HG03175 (cell line): ENCODE results near the gene THAP5.
A peak's percentile ranks its signal among the peaks of the same experiment; 100 is the strongest.

Experiments used
- ATAC-seq: cut with Tn5 transposase; IDR thresholded peaks from one replicate; pipeline ENCODE4 v1.9.1; 2021; ENCODE audit warnings: mild to moderate bottlenecking, moderate library complexity; ENCODE audit not compliant: unreplicated experiment

THAP5 gene, protein sequence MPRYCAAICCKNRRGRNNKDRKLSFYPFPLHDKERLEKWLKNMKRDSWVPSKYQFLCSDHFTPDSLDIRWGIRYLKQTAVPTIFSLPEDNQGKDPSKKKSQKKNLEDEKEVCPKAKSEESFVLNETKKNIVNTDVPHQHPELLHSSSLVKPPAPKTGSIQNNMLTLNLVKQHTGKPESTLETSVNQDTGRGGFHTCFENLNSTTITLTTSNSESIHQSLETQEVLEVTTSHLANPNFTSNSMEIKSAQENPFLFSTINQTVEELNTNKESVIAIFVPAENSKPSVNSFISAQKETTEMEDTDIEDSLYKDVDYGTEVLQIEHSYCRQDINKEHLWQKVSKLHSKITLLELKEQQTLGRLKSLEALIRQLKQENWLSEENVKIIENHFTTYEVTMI

DNA sequence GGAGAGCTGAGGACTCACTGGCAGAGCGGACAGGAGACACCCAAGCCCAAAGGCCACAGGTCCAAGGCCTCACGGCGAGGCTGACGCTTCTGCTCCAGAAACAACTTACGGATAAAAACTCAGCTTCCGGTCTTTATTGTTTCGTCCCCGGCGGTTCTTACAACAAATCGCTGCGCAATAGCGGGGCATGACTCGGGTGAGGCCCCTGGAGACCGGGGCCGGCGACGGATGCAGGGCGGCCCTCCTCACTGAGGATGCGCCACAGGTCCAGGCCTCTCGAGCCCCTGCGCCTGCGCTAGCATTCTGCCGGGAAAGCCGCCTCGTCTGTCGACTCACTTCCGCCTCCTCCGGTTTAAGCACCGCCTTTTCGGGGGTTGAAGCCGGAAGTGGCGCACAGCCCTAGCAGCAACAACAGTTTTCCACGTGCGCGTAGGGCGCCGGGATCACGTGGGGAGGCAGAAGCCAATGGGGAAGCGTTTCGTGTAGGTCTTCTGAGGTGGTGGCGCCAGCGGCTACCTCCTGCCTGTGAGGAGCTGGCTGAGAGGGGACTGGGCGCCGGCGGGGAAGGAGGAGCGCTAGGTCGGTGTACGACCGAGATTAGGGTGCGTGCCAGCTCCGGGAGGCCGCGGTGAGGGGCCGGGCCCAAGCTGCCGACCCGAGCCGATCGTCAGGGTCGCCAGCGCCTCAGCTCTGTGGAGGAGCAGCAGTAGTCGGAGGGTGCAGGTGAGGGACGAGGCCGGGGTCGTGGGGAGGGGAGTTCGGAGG, at the start of gene THAP5, which contains the start of gene DNAJB9:
THAP5 (minus strand) TSS at position 326 of the 765 bp plus-strand sequence; CDS start at position 189, 137 bp downstream.
DNAJB9 (plus strand) TSS at position 494 of the 765 bp plus-strand sequence. CDS start 1,853 bp downstream, outside the sequence.
- ATAC-seq = peak; percentile 92

DNA sequence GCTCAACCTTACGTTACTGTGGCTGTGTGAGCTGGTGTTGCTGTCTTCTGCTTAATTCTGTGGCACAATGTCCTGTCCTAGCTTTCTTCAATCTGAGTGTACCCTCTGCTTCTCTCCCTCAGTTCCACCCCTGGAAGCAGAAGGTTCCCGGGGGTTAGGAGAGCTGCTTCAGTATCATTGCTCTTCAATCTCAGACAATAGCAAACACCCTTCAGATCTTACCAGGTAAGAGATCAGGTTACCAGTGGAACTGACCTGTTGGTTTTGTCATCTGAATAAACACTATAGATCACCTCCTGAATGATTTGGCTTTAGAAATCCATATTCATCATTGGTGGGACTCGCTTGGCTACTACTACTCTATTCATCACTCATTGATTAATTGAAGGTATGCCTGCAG, 48.5 kb upstream of the THAP5 start:
- ATAC-seq = no peak

DNA sequence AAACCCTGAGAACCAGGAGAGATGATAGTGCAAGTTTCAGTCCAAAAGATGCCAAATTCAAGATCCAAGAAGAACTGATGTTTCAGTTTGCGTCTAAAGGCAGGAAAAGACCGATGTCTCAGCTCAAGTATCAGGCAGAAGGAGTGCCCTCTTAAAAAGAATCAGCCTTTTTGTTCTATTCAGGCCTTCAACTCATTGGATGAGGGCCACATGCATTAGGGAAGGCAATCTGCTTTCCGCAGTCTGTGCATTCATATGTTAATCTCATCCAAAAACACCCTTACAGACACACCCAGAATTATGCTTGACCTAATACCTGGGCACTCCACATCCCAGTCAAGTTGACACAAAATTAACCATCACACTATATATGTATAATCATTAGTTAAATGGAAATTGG, 45.4 kb upstream of the THAP5 start:
- no peak for ATAC-seq

DNA sequence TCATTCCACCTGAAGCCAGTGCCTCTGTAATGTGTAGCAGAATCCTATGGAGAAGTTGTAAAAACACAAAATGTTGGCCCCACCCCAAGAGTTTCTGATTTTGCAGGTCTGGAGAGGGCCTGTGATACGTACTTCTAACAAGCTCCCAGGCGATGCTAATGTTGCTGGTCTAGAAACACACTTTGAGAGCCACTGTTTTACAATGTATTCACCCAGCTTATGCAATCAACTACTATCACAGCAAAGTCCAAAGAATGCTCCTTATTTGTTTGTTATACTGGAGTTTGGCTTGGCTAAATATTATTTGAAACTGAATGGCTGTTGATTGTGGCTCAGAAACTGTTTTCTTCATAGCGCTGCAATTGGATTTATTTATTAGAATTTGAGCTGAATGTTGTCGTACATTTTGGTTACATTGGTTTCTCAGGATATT, 44.5 kb upstream of the THAP5 start:
- ATAC-seq = no peak

DNA sequence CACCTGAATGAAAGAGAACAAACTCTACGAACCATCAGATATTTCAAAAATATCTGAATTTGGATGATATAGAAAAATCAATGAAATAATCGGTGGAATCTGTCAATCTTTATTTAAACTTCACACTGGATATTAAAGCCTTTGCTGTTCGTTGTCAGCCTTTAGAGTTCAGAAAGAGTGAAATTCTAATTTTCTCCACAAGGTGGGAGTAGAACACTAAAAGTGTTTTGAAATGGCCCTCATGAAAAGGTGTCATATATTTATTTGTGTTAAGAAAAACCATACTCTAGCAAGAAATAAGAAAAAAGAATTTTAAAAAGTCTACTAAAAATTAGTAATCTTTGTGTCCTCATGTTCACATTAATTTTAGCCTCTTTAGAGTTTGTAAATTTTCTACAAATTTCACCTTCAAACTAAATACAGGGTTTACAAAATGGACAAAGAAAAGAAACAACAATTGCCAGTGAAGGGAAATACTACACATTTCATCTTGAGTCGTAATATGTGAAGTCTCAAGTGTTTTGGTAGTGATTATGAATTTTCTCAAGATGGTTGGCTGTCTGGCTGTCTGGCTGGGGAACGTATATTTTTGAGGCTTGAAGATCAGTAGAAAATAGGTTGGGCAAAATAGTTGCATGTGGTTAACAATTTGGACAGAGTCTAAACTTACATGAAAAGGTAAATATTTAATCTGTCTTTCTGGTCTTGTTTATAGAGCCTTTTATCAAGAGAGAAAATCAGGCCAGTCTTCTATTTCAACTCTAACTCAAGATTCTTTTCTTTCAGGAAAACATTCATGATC, 43.8 kb upstream of the THAP5 start:
- peak; percentile 70 for ATAC-seq

DNA sequence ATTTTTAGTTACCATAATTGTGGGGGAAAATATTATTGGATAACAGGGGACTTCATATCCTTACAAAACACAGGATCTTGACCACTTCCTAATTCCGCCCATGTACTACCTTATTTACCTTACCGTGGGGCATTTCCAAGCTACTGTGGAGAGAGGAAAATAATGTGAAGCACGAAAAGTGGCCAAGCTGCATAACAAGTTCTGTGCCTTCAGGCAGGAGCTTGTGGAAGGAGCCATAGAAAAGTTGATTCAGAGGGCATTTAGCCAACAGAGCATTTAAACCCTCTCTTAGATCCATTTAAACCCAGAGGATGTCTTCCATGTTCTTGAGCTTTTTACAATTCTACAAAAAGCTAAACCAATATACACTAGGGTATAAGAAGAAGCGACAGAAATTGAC, 41.8 kb upstream of the THAP5 start:
- no peak for ATAC-seq

DNA sequence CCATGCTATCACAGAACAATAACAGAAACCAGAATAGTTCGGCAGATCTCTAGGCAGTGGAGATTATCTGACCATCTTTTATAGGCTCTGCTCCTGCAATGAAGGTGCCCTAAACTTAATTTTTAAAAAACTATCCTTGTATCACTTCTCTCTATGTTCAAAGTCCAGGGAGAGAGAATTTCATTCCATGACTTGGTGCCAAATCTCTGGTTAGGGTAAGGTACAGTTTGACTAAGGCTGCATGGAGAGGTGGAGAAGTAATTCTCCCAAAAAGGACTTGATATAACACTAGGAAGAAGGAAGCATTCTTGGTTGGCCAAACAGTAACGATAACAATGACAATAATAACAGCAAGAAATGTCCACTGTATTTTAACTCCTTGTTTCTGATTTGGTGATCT, 40.1 kb upstream of the THAP5 start:
- ATAC-seq = no peak

DNA sequence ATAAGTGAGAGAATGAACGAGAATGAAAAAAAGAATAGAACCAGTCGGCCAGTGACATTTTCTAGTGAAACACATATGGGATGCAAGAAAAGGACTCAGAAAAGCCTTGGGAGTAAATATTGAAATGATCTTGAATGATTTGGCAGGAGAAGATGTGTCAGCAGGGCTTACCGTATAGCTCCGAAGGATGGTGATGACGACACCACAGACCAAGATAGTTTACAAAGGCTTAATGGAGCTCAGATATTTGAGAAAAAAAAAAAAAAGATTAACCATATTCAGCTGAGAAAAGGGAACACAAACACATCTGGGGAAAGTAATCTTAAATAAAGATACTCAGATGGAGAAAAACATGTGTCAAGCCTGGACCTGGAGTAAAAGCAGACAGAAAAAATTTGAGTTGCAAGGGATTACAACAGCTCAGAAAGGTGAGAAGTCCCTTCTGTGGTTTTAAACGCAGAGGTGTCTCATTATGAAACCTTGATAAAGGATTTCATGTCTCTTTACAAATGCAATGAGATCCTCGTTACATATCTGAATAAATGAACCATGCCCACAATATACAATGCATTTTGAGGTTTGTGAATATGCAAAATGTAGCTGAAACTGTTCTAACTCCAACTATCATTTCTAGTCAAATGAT, 36.2 kb upstream of the THAP5 start:
- no peak for ATAC-seq

DNA sequence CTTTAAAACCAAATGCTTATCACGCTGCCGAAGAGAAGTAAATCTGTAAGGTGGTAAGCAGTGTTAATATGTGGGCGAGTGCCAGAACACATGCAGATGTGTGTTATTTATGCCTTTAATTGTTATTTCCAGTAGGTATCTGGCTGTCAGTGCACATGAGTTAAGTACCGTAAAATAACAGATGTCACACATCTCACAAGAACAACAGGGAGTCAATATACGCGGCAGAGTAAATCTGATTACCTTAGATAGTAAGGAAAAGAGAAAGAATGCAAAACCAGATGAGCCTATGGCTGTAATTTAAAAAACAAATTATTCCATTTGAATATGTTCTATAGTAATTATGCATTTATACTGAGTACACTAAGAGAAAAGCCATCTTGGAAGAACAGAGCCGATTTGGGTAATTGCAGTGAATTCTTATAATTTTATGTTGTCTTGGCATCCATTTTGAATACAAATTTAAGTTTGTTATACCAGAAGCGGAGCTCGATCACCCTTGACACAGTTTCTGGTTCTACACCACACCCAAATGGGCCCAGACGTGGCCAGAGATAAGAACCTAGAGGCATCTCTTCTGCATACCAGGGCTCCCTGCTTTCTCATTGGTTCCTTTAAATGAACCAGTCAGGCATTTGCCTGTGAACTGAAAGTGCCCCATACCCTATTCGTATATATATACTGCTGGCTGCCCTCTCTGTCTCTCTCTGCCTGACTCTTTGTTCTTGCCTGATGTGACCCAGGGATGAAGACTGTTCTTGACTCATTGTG, 35.0 kb upstream of the THAP5 start:
- no peak for ATAC-seq

DNA sequence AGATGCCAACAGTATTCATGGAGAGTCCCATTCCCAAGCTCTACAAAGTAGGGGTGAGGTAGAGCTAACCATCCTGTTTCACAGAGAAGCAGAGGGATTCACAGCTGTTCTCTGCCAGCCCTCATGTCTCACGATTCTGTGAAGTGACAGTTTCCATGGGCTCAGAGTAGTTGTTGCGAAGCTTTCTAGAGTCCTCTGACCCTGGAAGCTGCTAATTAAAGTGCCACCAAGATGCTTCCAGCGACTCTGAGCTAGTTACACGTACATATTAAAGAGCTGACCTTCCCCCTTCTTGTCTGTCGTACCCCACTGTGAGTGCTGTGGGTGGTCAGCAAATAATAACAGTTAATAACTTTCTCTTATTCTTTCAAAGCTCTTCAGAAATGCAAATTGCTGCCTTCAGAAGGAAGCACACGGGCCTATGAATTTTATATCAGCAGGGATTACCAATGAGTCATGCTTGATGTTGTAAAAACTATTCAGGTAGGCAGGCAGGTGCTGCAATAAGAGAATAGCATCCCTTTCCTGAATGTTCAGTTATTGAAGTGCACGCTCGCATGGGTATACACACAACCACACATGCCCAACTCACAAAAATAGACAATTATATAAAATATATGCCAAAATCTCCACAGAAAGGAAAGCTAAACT, 34.3 kb upstream of the THAP5 start:
- ATAC-seq = no peak

DNA sequence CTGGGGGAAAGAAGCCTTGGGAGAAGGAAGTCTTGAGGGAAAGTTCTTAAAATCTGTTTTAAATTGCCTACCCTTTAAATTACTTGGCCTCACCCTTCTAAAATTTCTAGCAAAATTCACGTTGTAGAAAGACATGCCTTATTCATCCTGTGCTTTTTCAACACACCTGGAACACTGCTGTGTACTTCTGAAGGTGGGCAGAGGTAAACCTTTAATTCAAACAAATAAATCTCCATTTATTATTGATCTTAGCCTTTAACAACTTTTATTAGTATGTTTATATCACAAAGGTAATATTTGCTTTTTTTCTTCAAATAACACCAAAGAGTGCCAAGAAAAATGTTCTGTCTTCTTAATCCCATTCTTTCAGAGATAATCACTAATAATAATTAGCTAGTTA, 30.9 kb upstream of the THAP5 start:
- no peak for ATAC-seq

DNA sequence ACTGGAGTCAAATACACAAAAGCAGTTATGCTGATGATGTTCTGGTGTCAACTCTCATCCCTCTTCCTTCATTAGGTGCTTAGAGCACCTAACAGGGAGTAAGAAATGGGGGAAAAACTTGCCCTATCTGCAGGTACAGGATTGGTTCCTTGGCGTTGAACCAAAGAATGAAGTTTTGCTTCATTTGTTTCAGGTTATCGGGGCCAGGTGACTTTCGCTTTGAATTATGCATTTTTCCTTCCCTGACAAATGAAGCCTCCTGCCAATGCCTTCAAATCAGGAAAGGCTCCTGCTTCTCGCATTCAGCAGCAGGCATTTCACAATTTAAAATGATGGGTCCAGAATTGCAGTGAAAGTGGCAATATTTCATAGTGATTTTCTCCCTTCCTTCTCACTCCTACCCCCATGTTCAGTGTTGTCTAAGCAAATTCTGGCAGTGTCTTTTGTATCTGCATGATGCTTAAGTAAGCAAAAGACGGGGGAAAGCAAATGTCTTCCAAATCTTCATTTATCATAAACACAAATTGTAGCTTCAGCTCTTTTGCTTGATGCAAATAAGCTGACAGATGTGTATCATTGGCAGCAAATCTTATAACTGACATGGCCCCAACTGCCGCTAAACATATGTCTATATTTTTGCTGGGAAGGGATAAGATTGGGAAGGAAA, 29.5 kb upstream of the THAP5 start:
- ATAC-seq = no peak

DNA sequence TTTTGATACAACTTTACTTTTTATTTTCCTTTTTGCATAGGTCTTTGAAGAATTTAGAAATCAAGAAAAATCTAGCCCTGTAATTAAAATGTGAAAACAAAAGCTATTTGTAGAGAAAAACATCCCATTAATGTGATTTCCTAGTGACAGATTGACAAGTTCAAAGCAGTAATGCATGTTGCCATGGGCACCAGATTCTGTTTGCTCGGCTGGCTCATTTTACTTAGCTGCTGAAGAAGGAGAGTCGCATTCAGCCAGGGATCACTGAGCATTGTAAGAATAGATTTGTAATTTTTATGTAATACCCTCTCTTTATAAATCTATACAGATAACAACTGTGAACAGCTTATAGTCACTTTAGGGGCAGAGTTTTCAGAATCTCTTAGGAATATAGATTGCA, 28.6 kb upstream of the THAP5 start:
- no peak for ATAC-seq

DNA sequence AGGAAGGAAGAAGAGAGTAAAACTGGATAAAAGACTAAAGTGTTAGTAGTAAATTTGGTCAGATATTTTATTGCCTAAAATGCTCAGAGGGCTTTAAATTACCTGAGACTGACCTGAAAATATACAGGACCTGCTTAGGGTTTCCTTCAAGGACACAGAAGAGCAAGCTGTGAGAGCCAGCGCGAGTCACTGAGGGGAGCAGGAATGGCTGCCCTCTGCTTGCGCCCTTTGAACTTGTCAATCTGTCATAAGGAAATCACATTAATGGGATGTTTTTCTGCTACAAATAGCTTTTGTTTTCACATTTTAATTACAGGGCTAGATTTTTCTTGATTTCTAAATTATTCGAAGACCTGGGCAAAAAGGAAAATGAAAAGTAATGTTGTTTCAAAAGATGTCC, 27.1 kb upstream of the THAP5 start:
- no peak for ATAC-seq

DNA sequence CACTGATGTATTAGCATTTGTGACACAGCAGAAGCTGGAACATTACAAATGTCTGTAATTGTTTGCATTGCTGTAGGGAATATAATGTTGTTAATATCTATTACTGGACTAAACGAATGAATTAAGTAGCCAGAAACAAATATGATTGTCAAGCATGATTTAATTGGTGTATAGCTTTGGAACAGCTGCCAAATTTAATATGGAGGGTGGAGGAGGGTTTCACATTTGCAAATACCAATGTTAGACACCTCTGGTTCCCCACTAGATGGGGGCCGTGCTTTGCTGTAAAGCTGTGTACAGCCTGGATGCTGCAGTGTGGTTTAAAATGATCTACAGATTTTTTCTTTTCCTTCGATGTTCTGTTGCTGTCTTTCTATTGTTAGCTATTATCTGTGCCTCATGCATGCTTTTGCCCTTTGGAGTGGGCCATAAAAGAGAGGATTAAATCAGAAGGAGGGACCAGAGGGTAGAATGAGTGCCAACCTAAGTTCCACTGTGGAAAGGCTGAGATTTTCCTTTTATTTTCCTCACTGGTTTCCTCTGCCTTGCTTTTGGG, 23.2 kb upstream of the THAP5 start:
- ATAC-seq = no peak

DNA sequence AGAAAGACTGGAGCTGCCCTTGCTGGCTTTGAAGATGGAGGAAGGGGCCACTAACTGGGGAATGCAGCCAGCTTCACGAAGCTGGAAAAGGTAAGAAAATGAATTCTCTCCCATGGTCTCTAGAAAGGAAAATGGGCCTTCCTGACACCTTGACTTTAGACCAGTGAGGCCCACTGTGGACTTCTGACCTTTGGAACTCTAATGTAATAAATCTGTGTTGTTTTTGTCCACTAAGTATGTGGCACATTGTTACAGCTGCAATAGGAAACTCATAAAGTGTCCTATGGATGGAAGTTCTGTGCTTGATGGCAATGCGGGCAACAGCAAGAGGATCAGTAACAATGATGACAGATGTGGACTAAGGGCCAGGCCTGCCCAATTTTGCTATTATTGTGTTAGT, 21.1 kb upstream of the THAP5 start:
- no peak for ATAC-seq

DNA sequence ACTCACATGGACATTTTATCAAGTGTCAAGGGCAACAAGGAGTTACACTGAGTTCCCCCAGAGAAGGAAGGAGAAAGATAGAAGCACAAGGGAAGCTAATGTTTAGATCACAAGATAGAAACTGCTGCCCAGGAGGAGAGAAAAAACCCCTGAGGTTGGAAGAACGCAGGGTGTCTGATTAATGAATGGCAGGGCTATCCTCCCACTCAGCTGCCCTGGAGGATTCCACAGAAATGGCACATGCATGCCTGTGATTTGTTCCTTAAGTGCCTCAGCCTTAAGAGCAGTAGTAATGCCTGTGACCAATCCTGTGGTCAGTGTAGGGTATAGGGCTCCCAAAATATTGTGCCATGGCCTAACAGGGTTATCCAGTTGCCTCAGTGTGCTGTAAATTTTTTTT, 20.4 kb upstream of the THAP5 start:
- ATAC-seq = no peak

DNA sequence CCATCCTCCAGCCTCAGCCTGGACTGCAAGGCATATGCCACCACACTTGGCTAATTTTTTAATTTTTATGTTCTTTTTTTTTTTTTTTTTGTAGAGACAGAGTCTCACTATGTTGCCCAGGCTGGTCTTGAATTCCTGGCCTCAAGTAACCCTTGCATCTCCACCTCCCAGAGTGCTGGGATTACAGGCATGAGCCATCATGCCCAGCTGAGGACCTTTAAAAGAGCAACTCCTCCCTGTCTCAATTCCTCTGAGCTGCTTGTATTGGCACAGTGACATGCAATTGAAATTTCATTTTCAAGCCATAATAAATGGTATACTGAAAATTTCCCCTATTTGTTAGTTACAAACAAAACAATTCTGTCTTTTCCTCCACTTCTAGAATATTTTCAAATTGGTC, 19.7 kb upstream of the THAP5 start:
- ATAC-seq = no peak

DNA sequence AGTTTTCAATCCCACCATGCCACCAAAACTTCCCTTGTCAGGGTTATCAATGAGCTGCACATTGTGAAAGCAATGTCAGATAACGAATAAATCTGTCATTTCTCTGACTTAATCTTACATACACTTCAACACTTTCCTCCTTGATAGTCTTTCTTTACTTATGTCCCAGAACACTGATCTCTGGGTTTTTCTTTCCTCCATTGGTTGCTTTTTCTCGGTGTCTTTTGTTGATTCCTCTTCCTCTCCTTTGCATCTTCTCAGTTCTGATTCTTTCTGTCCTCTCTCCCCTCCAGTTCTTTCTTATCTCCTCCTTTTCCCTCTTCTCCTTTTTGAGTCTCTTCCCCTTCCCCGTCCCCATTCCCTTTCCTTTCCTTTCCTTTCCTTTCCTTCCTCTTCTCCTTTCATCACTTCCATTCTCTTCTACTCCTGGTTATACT, 16.8 kb upstream of the THAP5 start:
- no peak for ATAC-seq
